A549 (cell line): ENCODE measurements around the gene FBXO24. TPM values are rescaled to one million over a fixed set of nuclear protein-coding genes. Genes with fewer than 3 reads are reported as not detected.

Experiments
- ATAC-seq, 2 experiments: fragments of 200-7000 bp in 1 of 2; fragments of >200 bp in 1 of 2; cut with Nextera tagmentation in 1 of 2; cut with Tn5 transposase in 1 of 2; 3 replicates each; pipeline versions ENCODE4 v1.8.0 to v1.9.1; 2018 to 2020; ENCODE audit warnings: mild to moderate bottlenecking in 1 of 2, moderate library complexity in 1 of 2
- CTCF ChIA-PET: fragments of 300-600 bp; sonication (Branson Sonifier 250); formaldehyde crosslinking; extraction: SDS; loops from one replicate; lab custom pipeline; 2021; ENCODE audit warnings: antibody characterized with exemption, inconsistent platforms; lab: Yijun Ruan, JAX
- POLR2A ChIA-PET: fragments of 350-600 bp; formaldehyde crosslinking; extraction: SDS; loops from one replicate; lab custom pipeline; 2021; ENCODE audit warnings: antibody characterized with exemption, inconsistent platforms; lab: Yijun Ruan, JAX
- DNase-seq, 2 experiments: peaks; one replicate each; pipeline versions ENCODE4 v3.0.0 to v3.0.0-alpha.2; 2011 to 2016; ENCODE audit warnings: low read depth in 1 of 2, low spot score in 1 of 2
- FAIRE-seq: peaks from 2 replicates; lab custom pipeline; 2011; peaks lifted over from hg19 to GRCh38; lab: Jason Lieb, UNC
- H3K27ac ChIP-seq, 2 experiments: fragments of >200 bp; sonication (Bioruptor Twin); formaldehyde crosslinking; 3 replicates each; pipeline ENCODE4 v1.5.1; 2016 to 2017
- H3K4me1 ChIP-seq: fragments of >200 bp; sonication (Bioruptor Twin); formaldehyde crosslinking; 3 replicates; pipeline ENCODE4 v1.6.1; 2016
- H3K4me2 ChIP-seq: fragments of >200 bp; sonication (Bioruptor Twin); formaldehyde crosslinking; 3 replicates; pipeline ENCODE4 v1.6.1; 2016
- H3K4me3 ChIP-seq: fragments of >200 bp; sonication (Bioruptor Twin); formaldehyde crosslinking; 3 replicates; pipeline ENCODE4 v1.5.1; 2016
- H3K9me3 ChIP-seq: fragments of >200 bp; sonication (Bioruptor Twin); formaldehyde crosslinking; 3 replicates; pipeline ENCODE4 v1.6.1; 2016
- BCL3 ChIP-seq: fragments of >200 bp; sonication (Bioruptor Twin); formaldehyde crosslinking; IDR thresholded peaks from 3 replicates; pipeline ENCODE4 v1.6.1; 2016
- CBX2 ChIP-seq: fragments of 200-600 bp; sonication (generic); IDR thresholded peaks from 2 replicates; pipeline ENCODE4 v1.6.1; 2016; ENCODE audit warnings: low read depth, mild to moderate bottlenecking, borderline replicate concordance
- CHD4 ChIP-seq: fragments of 200-600 bp; sonication (generic); IDR thresholded peaks from 2 replicates; pipeline ENCODE4 v1.6.1; 2016; ENCODE audit warnings: antibody characterized with exemption, mild to moderate bottlenecking, borderline replicate concordance
- CTCF ChIP-seq: fragments of >200 bp; sonication (Bioruptor Twin); formaldehyde crosslinking; IDR thresholded peaks from 3 replicates; pipeline ENCODE4 v1.5.1; 2016
- EHMT2 ChIP-seq: fragments of 200-600 bp; sonication (generic); IDR thresholded peaks from 2 replicates; pipeline ENCODE4 v1.6.1; 2016; ENCODE audit warnings: antibody characterized with exemption, low read depth, mild to moderate bottlenecking, moderate library complexity
- ELK1 ChIP-seq: fragments of 150-350 bp; IDR thresholded peaks from 2 replicates; pipeline ENCODE4 v1.6.1; 2014; ENCODE audit warnings: low read depth, mild to moderate bottlenecking, low read length
- FOSB ChIP-seq: fragments of 250-450 bp; sonication (Bioruptor Pico); IDR thresholded peaks from 2 replicates; pipeline ENCODE4 v1.5.0; 2020; ENCODE audit warnings: mild to moderate bottlenecking, moderate library complexity
- FOXS1 ChIP-seq: fragments of 250-450 bp; sonication (Bioruptor Pico); IDR thresholded peaks from 2 replicates; pipeline ENCODE4 v1.5.0; 2020; ENCODE audit warnings: mild to moderate bottlenecking, moderate library complexity
- HOXB13 ChIP-seq: fragments of 250-450 bp; sonication (Bioruptor Pico); IDR thresholded peaks from 2 replicates; pipeline ENCODE4 v1.5.0; 2020; ENCODE audit warnings: low read depth, mild to moderate bottlenecking, moderate library complexity
- JUN ChIP-seq, 2 experiments: fragments of >200 bp; sonication (Bioruptor Twin); formaldehyde crosslinking; IDR thresholded peaks; 2 replicates in 1 of 2; 3 replicates in 1 of 2; pipeline ENCODE4 v1.6.1; 2016 to 2017
- KDM1A ChIP-seq: fragments of 200-600 bp; sonication (generic); IDR thresholded peaks from 2 replicates; pipeline ENCODE4 v1.6.1; 2016; ENCODE audit warnings: low read depth, mild to moderate bottlenecking
- MAFK ChIP-seq: fragments of 450-650 bp; IDR thresholded peaks from 2 replicates; pipeline ENCODE4 v1.6.1; 2014; ENCODE audit not compliant: partially characterized antibody
- MAX ChIP-seq: IDR thresholded peaks from 2 replicates; pipeline ENCODE4 v1.6.1; 2012
- MAZ ChIP-seq: fragments of 150-350 bp; IDR thresholded peaks from 2 replicates; pipeline ENCODE4 v1.6.1; 2014; ENCODE audit warnings: antibody characterized with exemption, low read depth, low read length, borderline replicate concordance
- MYC ChIP-seq: IDR thresholded peaks from 2 replicates; pipeline ENCODE4 v1.6.1; 2012; ENCODE audit warnings: mild to moderate bottlenecking, inconsistent platforms, low read length, improper control_type of control experiment, borderline replicate concordance
- NFE2L2 ChIP-seq: fragments of 150-350 bp; conservative IDR thresholded peaks from 2 replicates; pipeline ENCODE4 v1.6.1; 2014; ENCODE audit warnings: low read length
- PHF8 ChIP-seq: fragments of 200-600 bp; sonication (generic); IDR thresholded peaks from 2 replicates; pipeline ENCODE4 v1.6.1; 2016; ENCODE audit warnings: low read depth, mild to moderate bottlenecking, antibody characterized with exemption, moderate library complexity, borderline replicate concordance
- POLR2A ChIP-seq: IDR thresholded peaks from 2 replicates; pipeline ENCODE4 v1.6.1; 2012; ENCODE audit warnings: mild to moderate bottlenecking, low read length
- REST ChIP-seq: fragments of 200-600 bp; sonication (generic); IDR thresholded peaks from 2 replicates; pipeline ENCODE4 v1.6.1; 2016; ENCODE audit warnings: antibody characterized with exemption, mild to moderate bottlenecking, moderate library complexity
- RNF2 ChIP-seq: fragments of 200-600 bp; sonication (generic); IDR thresholded peaks from 2 replicates; pipeline ENCODE4 v1.6.1; 2016; ENCODE audit warnings: low read depth, mild to moderate bottlenecking, antibody characterized with exemption, moderate library complexity, borderline replicate concordance
- SMC3 ChIP-seq: fragments of >200 bp; sonication (Bioruptor Twin); formaldehyde crosslinking; IDR thresholded peaks from 3 replicates; pipeline ENCODE4 v1.6.1; 2018; ENCODE audit warnings: inconsistent platforms
- TFCP2L1 ChIP-seq: fragments of 250-450 bp; sonication (Bioruptor Pico); IDR thresholded peaks from 2 replicates; pipeline ENCODE4 v1.5.0; 2021; ENCODE audit warnings: mild to moderate bottlenecking
- TP53 ChIP-seq: fragments of 250-450 bp; sonication (Bioruptor Pico); IDR thresholded peaks from 2 replicates; pipeline ENCODE4 v1.5.0; 2021; ENCODE audit warnings: mild to moderate bottlenecking, moderate library complexity
- USF2 ChIP-seq: fragments of 450-650 bp; IDR thresholded peaks from 2 replicates; pipeline ENCODE4 v1.6.1; 2014; ENCODE audit warnings: antibody characterized with exemption
- WGBS: methylation state at CpG from one replicate; pipeline ENCODE4 v1.1.6; 2017; ENCODE audit errors: missing lambda C conversion rate; 5-methylcytosine and 5-hydroxymethylcytosine counted together
- polyA plus RNA-seq, 4 experiments: library from polyadenylated mRNA; depleted of rRNA in 3 of 4; stranded (reverse); fragments of >200 nt; fragmentation: RNase III in 1 of 4; extraction: RNeasy Plus Mini Kit Qiagen cat#74134 plus additional on column Dnase treatment in 1 of 4; gene quantifications; 2 replicates in 3 of 4; 3 replicates in 1 of 4; pipeline ENCODE4 v1.2.3, GENCODE V29; 2011 to 2017

FBXO24 gene
- polyA plus RNA-seq, 2 of the 4 experiments (the other 2 are of a cell fraction) = 0.19 to 0.52 TPM

- Histone ChIP-seq H3K9me3 (no peaks in the 10 kb centered on the region), H3K27ac (peak within 1 kb of the TSS; percentile 95 to 99), H3K4me1 (peaks cover 15% of the 10 kb centered on the region), H3K4me2 (peak within 1 kb of the TSS; percentile 96), H3K4me3 (peak within 1 kb of the TSS; percentile 99)
- FAIRE-seq (no peak), ATAC-seq (peak; percentile 41 to 60), DNase-seq (peak; percentile 42 to 74)
- ChIA-PET CTCF (interaction anchor here (0.9 to 10.1 kb wide), 17 partner anchors 9 to 267 kb away, joined by 3 to 135 read pairs (median 4); partner anchors contain the start of genes POP7 and SLC12A9), POLR2A (interaction anchor here (0.5 to 2.4 kb wide), 38 partner anchors 9 to 557 kb away, joined by 3 to 28 read pairs (median 4); partner anchors contain the start of genes AGFG2, GNB2, MEPCE and MOSPD3)
- under 1% methylated on average over 24 of the region's 61 CpGs for WGBS
- TF ChIP-seq KDM1A (no peak), SMC3 (0 out of 3 replicates have a peak, but pooled peaks have one; percentile 10), NFE2L2 (no peak), REST (peak; percentile 26; the same call in 1 of the 2 replicates), JUN (IDR thresholded peaks at IDR 0.05) (peak; percentile 44 to 90; a peak in 3 of 5 replicates), MAFK (no peak), MAZ (peak; percentile 89), TFCP2L1 (0 out of 2 replicates have a peak, but pooled peaks have one; percentile 86), USF2 (peak; percentile 32; the same call in 1 of the 2 replicates), MYC (0 out of 2 replicates have a peak, but pooled peaks have one; percentile 8), MAX (peak; percentile 50; the same call in 1 of the 2 replicates), BCL3 (peak; percentile 95), POLR2A (peak; percentile 97), PHF8 (peak; percentile 100), ELK1 (no peak), TP53 (CRISPR knock-in tag) (peak; percentile 5; the same call in 1 of the 2 replicates)
These were observed 440 bp upstream of the FBXO24 start, which contains the start of gene LRCH4 for GRCh38 chr7:100585511-100586265. Gene LRCH4, minus strand, starts transcription at chr7:100586129. Its CDS starts 29 bp downstream, at chr7:100586100.

GRCh38 chr7:100588438-100588837, 2.3 kb downstream of the FBXO24 start:
- CTCF ChIA-PET = interaction anchor here (0.6 to 10.1 kb wide), 25 partner anchors 10 to 1299 kb away, joined by 3 to 135 read pairs (median 4); partner anchors contain the start of genes MOSPD3 and PCOLCE
- DNase-seq (peak in 1 of 2 experiments; percentile 45), ATAC-seq (no peak), FAIRE-seq (no peak)
- Histone ChIP-seq H3K9me3 (no peaks in the 10 kb centered on the region), H3K4me2 (no peak overlapping the region), H3K4me3 (no peak overlapping the region), H3K4me1 (peaks cover 15% of the 10 kb centered on the region), H3K27ac (no peak overlapping the region)
- WGBS = 40% methylated on average over 1 of the region's 1 CpG
- POLR2A ChIA-PET = interaction anchor here (0.5 to 1.2 kb wide), 3 partner anchors 24 to 159 kb away, joined by 4 to 5 read pairs (median 4); partner anchors contain the start of genes MEPCE and MOSPD3
- no peak for TF ChIP-seq FOXS1 (CRISPR knock-in tag)
- TF ChIP-seq CTCF = peak; percentile 43
- no peak for TF ChIP-seq KDM1A
- peak; percentile 43; the same call in 2 of the 3 replicates for TF ChIP-seq SMC3
- TF ChIP-seq CBX2 = no peak
- TF ChIP-seq EHMT2 = no peak
- TF ChIP-seq FOSB (CRISPR knock-in tag) = no peak
- TF ChIP-seq RNF2 = no peak
- no peak for TF ChIP-seq HOXB13 (CRISPR knock-in tag)
- no peak for TF ChIP-seq NFE2L2
- TF ChIP-seq CHD4 = no peak
